Mammary epithelial cell (primary cell): ENCODE results near the gene LAMP1.

Source experiments
- EZH2 ChIP-seq: IDR thresholded peaks from 2 replicates; pipeline ENCODE4 v1.6.1; 2012; ENCODE audit warnings: low read length, inconsistent platforms, borderline replicate concordance
- TF ChIP-seq, protein P1 (sequence below), 2 donors: IDR thresholded peaks in 1 of 2; conservative IDR thresholded peaks in 1 of 2; 2 replicates each; pipeline ENCODE4 v1.5.1; 2011 to 2012; ENCODE audit warnings: inconsistent platforms in 2 of 2, low read length in 2 of 2, mild to moderate bottlenecking in 2 of 2, control low read depth in 1 of 2, low read depth in 1 of 2; ENCODE audit not compliant: insufficient read depth in 1 of 2; ENCODE audit errors: extremely low read depth in 1 of 2

DNA sequence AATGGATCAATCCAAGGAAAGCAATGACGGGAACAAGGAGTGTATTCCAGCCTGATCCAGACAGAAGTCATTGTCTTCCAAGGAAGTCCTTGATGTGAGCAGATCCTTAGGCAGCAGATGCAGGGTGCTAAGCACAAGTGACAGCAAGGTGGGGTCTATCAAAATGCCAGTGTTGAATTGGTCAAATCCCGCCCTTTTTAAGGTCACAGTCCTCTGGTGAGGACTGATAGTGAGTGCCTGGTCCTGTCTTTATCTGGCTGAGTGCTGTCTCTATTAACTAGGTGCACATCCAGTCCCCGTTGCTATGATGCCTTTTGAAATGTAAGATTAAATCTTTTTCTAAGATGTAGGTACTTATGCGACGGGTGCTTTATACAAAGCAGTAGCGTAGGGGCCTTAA, 1.3 kb upstream of the LAMP1 start:
- TF ChIP-seq, protein P1, sequence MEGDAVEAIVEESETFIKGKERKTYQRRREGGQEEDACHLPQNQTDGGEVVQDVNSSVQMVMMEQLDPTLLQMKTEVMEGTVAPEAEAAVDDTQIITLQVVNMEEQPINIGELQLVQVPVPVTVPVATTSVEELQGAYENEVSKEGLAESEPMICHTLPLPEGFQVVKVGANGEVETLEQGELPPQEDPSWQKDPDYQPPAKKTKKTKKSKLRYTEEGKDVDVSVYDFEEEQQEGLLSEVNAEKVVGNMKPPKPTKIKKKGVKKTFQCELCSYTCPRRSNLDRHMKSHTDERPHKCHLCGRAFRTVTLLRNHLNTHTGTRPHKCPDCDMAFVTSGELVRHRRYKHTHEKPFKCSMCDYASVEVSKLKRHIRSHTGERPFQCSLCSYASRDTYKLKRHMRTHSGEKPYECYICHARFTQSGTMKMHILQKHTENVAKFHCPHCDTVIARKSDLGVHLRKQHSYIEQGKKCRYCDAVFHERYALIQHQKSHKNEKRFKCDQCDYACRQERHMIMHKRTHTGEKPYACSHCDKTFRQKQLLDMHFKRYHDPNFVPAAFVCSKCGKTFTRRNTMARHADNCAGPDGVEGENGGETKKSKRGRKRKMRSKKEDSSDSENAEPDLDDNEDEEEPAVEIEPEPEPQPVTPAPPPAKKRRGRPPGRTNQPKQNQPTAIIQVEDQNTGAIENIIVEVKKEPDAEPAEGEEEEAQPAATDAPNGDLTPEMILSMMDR (conservative IDR thresholded peaks at IDR 0.05 in 1 of 2, IDR thresholded peaks at IDR 0.05 in 1 of 2; ENCODE audit: extremely low read depth in 1 of 2, insufficient read depth in 1 of 2, low read depth in 1 of 2, low read length in 2 of 2) = no peak
- TF ChIP-seq EZH2 = no peak
